HCT116 (cell line): ENCODE measurements around the gene CSPG4. TPM values are rescaled to one million over a fixed set of nuclear protein-coding genes. Genes with fewer than 3 reads are reported as not detected.

Source experiments
- ATAC-seq: fragments of 200-7000 bp; cut with Tn5 transposase; 2 replicates; pipeline ENCODE4 v1.9.1; 2020; ENCODE audit warnings: mild to moderate bottlenecking, moderate library complexity
- BruUV-seq: library from RNA; stranded (reverse); fragments of 400-500 nt; replicated peaks from 2 replicates; lab custom pipeline; 2021; lab: Mats Ljungman, UMichigan
- CTCF ChIA-PET: fragments of 300-600 bp; sonication (Branson Sonifier 250); formaldehyde crosslinking; loops from one replicate; lab custom pipeline; 2021; ENCODE audit warnings: antibody characterized with exemption; lab: Charles Lee
- POLR2A ChIA-PET: fragments of 300-600, 350-600 bp; sonication (Branson Sonifier 250); formaldehyde crosslinking; loops from one replicate; lab custom pipeline; 2021; ENCODE audit warnings: antibody characterized with exemption; lab: Charles Lee
- RAD21 ChIA-PET, 2 experiments: fragments of 300-600 bp; sonication (Branson Sonifier 250); formaldehyde crosslinking; loops; one replicate each; lab custom pipeline; 2023; ENCODE audit warnings: low total read pairs in 2 of 2; ENCODE audit not compliant: uncharacterized antibody in 2 of 2, unreplicated experiment in 2 of 2, low non-redundant PET in 1 of 2; lab: Charles Lee
- DNase-seq: peaks from one replicate; pipeline ENCODE4 v3.0.0-alpha.2; 2010; ENCODE audit warnings: low read depth, low spot score
- H2AFZ ChIP-seq: fragments of 200-600 bp; shearing (Covaris generic), sonication (generic); 2 replicates; pipeline ENCODE4 v1.6.1; 2017; ENCODE audit warnings: low read depth, mixed run types, mixed read lengths, antibody characterized with exemption, low read length; ENCODE audit not compliant: poor library complexity, severe bottlenecking
- H3K27ac ChIP-seq: 2 replicates; pipeline ENCODE4 v1.5.1; 2012; ENCODE audit warnings: low read depth, low read length
- H3K27me3 ChIP-seq: fragments of 200-600 bp; sonication (generic); 2 replicates; pipeline ENCODE4 v1.6.1; 2016; ENCODE audit warnings: mixed run types, low read length, mixed read lengths; ENCODE audit not compliant: insufficient read depth
- H3K36me3 ChIP-seq, 2 experiments: fragments of 200-500 bp in 1 of 2; fragments of 200-600 bp in 1 of 2; sonication (Bioruptor generic) in 1 of 2; sonication (generic) in 1 of 2; 2 replicates each; pipeline versions ENCODE4 v1.5.1 to v1.6.1; 2014 to 2016; ENCODE audit warnings: low read length in 2 of 2, inconsistent platforms in 1 of 2, mixed read lengths in 1 of 2, mixed run types in 1 of 2; ENCODE audit not compliant: insufficient read depth in 2 of 2, control insufficient read depth in 1 of 2
- H3K4me1 ChIP-seq, 2 experiments: fragments of 200-600 bp in 1 of 2; sonication (generic) in 1 of 2; 2 replicates each; pipeline versions ENCODE4 v1.5.1 to v1.6.1; 2012 to 2017; ENCODE audit warnings: low read length in 2 of 2, inconsistent platforms in 1 of 2, mild to moderate bottlenecking in 1 of 2, mixed read lengths in 1 of 2, mixed run types in 1 of 2, moderate library complexity in 1 of 2; ENCODE audit not compliant: insufficient read depth in 2 of 2, control insufficient read depth in 1 of 2
- H3K4me2 ChIP-seq: fragments of 200-600 bp; sonication (generic); 2 replicates; pipeline ENCODE4 v1.6.1; 2017; ENCODE audit warnings: mixed run types, low read length, mixed read lengths
- H3K4me3 ChIP-seq, 2 experiments: fragments of 200-600 bp in 1 of 2; sonication (generic) in 1 of 2; replicated peaks in 1 of 2; 2 replicates each; pipeline ENCODE4 v1.5.1; 2011 to 2016; ENCODE audit warnings: low read length in 2 of 2, control low read depth in 1 of 2, low read depth in 1 of 2, mild to moderate bottlenecking in 1 of 2, mixed read lengths in 1 of 2, mixed run types in 1 of 2
- H3K79me2 ChIP-seq: fragments of 200-600 bp; sonication (generic); 2 replicates; pipeline ENCODE4 v1.6.1; 2017; ENCODE audit warnings: mild to moderate bottlenecking, mixed run types, low read length, moderate library complexity, mixed read lengths; ENCODE audit not compliant: insufficient read depth
- H3K9ac ChIP-seq: fragments of 200-600 bp; sonication (generic); 2 replicates; pipeline ENCODE4 v1.6.1; 2016; ENCODE audit warnings: low read length, mixed read lengths
- H3K9me2 ChIP-seq: fragments of 200-600 bp; sonication (generic), shearing (Covaris generic); 2 replicates; pipeline ENCODE4 v1.6.1; 2017; ENCODE audit warnings: mixed run types, mild to moderate bottlenecking, moderate library complexity; ENCODE audit not compliant: insufficient read depth
- H3K9me3 ChIP-seq, 2 experiments: fragments of 200-500 bp in 1 of 2; fragments of 200-600 bp in 1 of 2; sonication (Bioruptor generic) in 1 of 2; sonication (generic) in 1 of 2; 2 replicates each; pipeline ENCODE4 v1.6.1; 2014 to 2017; ENCODE audit warnings: low read length in 2 of 2, mixed read lengths in 2 of 2, inconsistent platforms in 1 of 2, low read depth in 1 of 2, mild to moderate bottlenecking in 1 of 2, mixed run types in 1 of 2, moderate library complexity in 1 of 2; ENCODE audit not compliant: control insufficient read depth in 1 of 2, insufficient read depth in 1 of 2
- H4K20me1 ChIP-seq: fragments of 200-600 bp; sonication (generic), shearing (Covaris generic); 2 replicates; pipeline ENCODE4 v1.6.1; 2017; ENCODE audit warnings: mixed run types, mild to moderate bottlenecking, moderate library complexity; ENCODE audit not compliant: insufficient read depth
- CBX3 ChIP-seq: IDR thresholded peaks from 2 replicates; pipeline ENCODE4 v1.6.1; 2012; ENCODE audit warnings: low read depth
- CEBPB ChIP-seq: IDR thresholded peaks from 2 replicates; pipeline ENCODE4 v1.6.1; 2012; ENCODE audit warnings: low read depth
- CTCF ChIP-seq, 3 experiments: fragments of 200-600 bp in 1 of 3; sonication (generic) in 1 of 3; IDR thresholded peaks in 2 of 3; conservative IDR thresholded peaks in 1 of 3; 2 replicates each; pipeline ENCODE4 v1.5.1; 2012 to 2017; ENCODE audit warnings: low read depth in 2 of 3, low read length in 2 of 3, antibody characterized with exemption in 1 of 3, borderline replicate concordance in 1 of 3, control low read depth in 1 of 3, mild to moderate bottlenecking in 1 of 3, mixed read lengths in 1 of 3, mixed run types in 1 of 3, moderate library complexity in 1 of 3; ENCODE audit not compliant: insufficient read depth in 1 of 3
- ELF1 ChIP-seq: IDR thresholded peaks from 2 replicates; pipeline ENCODE4 v1.6.1; 2012; ENCODE audit warnings: low read depth, borderline replicate concordance
- EZH2 ChIP-seq: fragments of 200-600 bp; sonication (generic); IDR thresholded peaks from 2 replicates; pipeline ENCODE4 v1.6.1; 2017; ENCODE audit warnings: antibody characterized with exemption, mixed run types
- POLR2AphosphoS5 ChIP-seq: IDR thresholded peaks from 2 replicates; pipeline ENCODE4 v1.6.1; 2011; ENCODE audit warnings: mild to moderate bottlenecking, low read depth, low read length, moderate library complexity
- REST ChIP-seq: IDR thresholded peaks from 2 replicates; pipeline ENCODE4 v1.6.1; 2012; ENCODE audit warnings: low read depth
- SIN3A ChIP-seq: IDR thresholded peaks from 2 replicates; pipeline ENCODE4 v1.6.1; 2012; ENCODE audit warnings: low read depth
- TCF7L2 ChIP-seq: IDR thresholded peaks from 2 replicates; pipeline ENCODE4 v1.7.0; 2011; ENCODE audit warnings: borderline replicate concordance, inconsistent platforms; ENCODE audit not compliant: insufficient read depth, insufficient read length; ENCODE audit errors: extremely low read depth
- intact Hi-C: fragments of 100-400 bp; cut with micrococcal nuclease; formaldehyde crosslinking; loops from 2 replicates; pipeline ENCODE4 v1.10.0; 2022
- total RNA-seq: library from RNA; stranded (reverse); gene quantifications from one replicate; pipeline ENCODE4 v1.2.1, GENCODE V29; 2021; ENCODE audit not compliant: unreplicated experiment

Gene CSPG4
- total RNA-seq, 1 experiment from 2014 or later: 18.1 TPM

- H3K4me1 ChIP-seq: peaks cover 16 to 53% of the 10 kb centered on the region in 2 experiments
- peak overlapping the region; percentile 95 for H3K9ac ChIP-seq
- H3K4me3 ChIP-seq: peak overlapping the region; percentile 83 to 98
- H4K20me1 ChIP-seq: no peaks in the 10 kb centered on the region
- DNase-seq (no peak), ATAC-seq (no peak)
- H3K9me2 ChIP-seq: no peaks in the 10 kb centered on the region
- BruUV-seq: no TSS peak
- H3K4me2 ChIP-seq: peak overlapping the region; percentile 99
- TF ChIP-seq CEBPB: no peak
- no peak for TF ChIP-seq TCF7L2
- no peak for TF ChIP-seq ELF1
- no peak for TF ChIP-seq EZH2
- TF ChIP-seq POLR2AphosphoS5: no peak; the same call in 1 of the 2 replicates
- TF ChIP-seq SIN3A: no peak
- no peak for TF ChIP-seq REST
- TF ChIP-seq CTCF (IDR thresholded peaks at IDR 0.05 in 2 of 3, conservative IDR thresholded peaks at IDR 0.05 in 1 of 3; ENCODE audit: borderline replicate concordance in 1 of 3, insufficient read depth in 1 of 3, low read depth in 2 of 3, low read length in 2 of 3): no peak
- no peak for TF ChIP-seq CBX3
- CTCF ChIA-PET: interaction anchor here (1.2 to 2.4 kb wide), 3 partner anchors 8 to 278 kb away, joined by 4 to 8 read pairs (median 7); partner anchors contain the start of gene MAN2C1
- no peak overlapping the region for H2AFZ ChIP-seq
- no peaks in the 10 kb centered on the region for H3K27me3 ChIP-seq
- RAD21 ChIA-PET: no interaction called here
- intact Hi-C loops: no loop called here
- POLR2A ChIA-PET: interaction anchor here (0.7 to 1.6 kb wide), 3 partner anchors 10 to 279 kb away, joined by 3 to 10 read pairs (median 3); no protein-coding TSS in a partner anchor
- H3K27ac ChIP-seq: peak overlapping the region; percentile 76; the same call in 1 of the 2 replicates
- peaks cover 26% of the 10 kb centered on the region for H3K79me2 ChIP-seq
- no peaks in the 10 kb centered on the region for H3K9me3 ChIP-seq
- H3K36me3 ChIP-seq: peaks cover 0 to 12% of the 10 kb centered on the region in 2 experiments; a peak in 1 of 4 replicates
These were observed 66.3 kb downstream of the CSPG4 start for GRCh38 chr15:75646112-75646943.
